H1 (cell line): Measurements from ENCODE around the gene DOHH. TPM values are rescaled to one million over a fixed set of nuclear protein-coding genes. Genes with fewer than 3 reads are reported as not detected.

ENCODE experiments used
- CTCF ChIA-PET: fragments of 300-600 bp; sonication (Branson Sonifier 250); formaldehyde crosslinking; loops from one replicate; lab custom pipeline; 2021; ENCODE audit not compliant: partially characterized antibody; lab: Charles Lee
- POLR2A ChIA-PET: fragments of 300-600 bp; sonication (Branson Sonifier 250); formaldehyde crosslinking; loops from one replicate; lab custom pipeline; 2021; ENCODE audit warnings: inconsistent platforms; ENCODE audit not compliant: partially characterized antibody; lab: Charles Lee
- DNase-seq, 2 experiments: peaks; one replicate each; pipeline versions ENCODE4 v3.0.0 to v3.0.0-alpha.2; 2010 to 2022; ENCODE audit warnings: low spot score in 2 of 2, low read depth in 1 of 2, mixed read lengths in 1 of 2
- FAIRE-seq: peaks from 2 replicates; lab custom pipeline; 2011; peaks lifted over from hg19 to GRCh38; lab: Jason Lieb, UNC
- H2AFZ ChIP-seq: 2 replicates; pipeline ENCODE4 v1.8.1; 2012; ENCODE audit warnings: low read length, inconsistent platforms
- H2AK5ac ChIP-seq: 2 replicates; pipeline ENCODE4 v1.6.1; 2013; ENCODE audit warnings: low read depth, low read length
- H2BK120ac ChIP-seq: replicated peaks from 2 replicates; pipeline ENCODE3; 2013; ENCODE audit warnings: low read depth, low read length, inconsistent platforms
- H2BK12ac ChIP-seq: 2 replicates; pipeline ENCODE4 v1.6.1; 2013; ENCODE audit warnings: low read depth, low read length
- H2BK15ac ChIP-seq: 2 replicates; pipeline ENCODE4 v1.6.1; 2013; ENCODE audit warnings: low read length
- H2BK20ac ChIP-seq: 2 replicates; pipeline ENCODE4 v1.6.1; 2013; ENCODE audit warnings: low read length
- H2BK5ac ChIP-seq: 2 replicates; pipeline ENCODE4 v1.6.1; 2013; ENCODE audit warnings: low read depth, low read length
- H3K14ac ChIP-seq: 2 replicates; pipeline ENCODE4 v1.6.1; 2013; ENCODE audit warnings: inconsistent platforms; ENCODE audit not compliant: insufficient read length
- H3K18ac ChIP-seq: 2 replicates; pipeline ENCODE4 v1.6.1; 2013; ENCODE audit warnings: low read length; ENCODE audit errors: extremely low read depth
- H3K23ac ChIP-seq: 2 replicates; pipeline ENCODE4 v1.6.1; 2013; ENCODE audit warnings: inconsistent platforms; ENCODE audit not compliant: insufficient read length
- H3K23me2 ChIP-seq: 2 replicates; pipeline ENCODE4 v1.6.1; 2013; ENCODE audit warnings: low read depth, low read length
- H3K27ac ChIP-seq: 2 replicates; pipeline ENCODE4 v1.6.1; 2011; ENCODE audit warnings: low read depth, low read length, inconsistent platforms
- H3K27me3 ChIP-seq, 4 experiments: replicated peaks in 1 of 4; 1 replicate in 1 of 4; 2 replicates in 3 of 4; pipeline versions ENCODE4 v1.6.1 to v1.8.1; 2011 to 2013; ENCODE audit warnings: low read length in 3 of 4, mild to moderate bottlenecking in 3 of 4, inconsistent platforms in 2 of 4, mixed read lengths in 2 of 4, moderate library complexity in 1 of 4; ENCODE audit not compliant: control insufficient read depth in 3 of 4, insufficient read depth in 3 of 4; ENCODE audit errors: extremely low read depth in 1 of 4
- H3K36me3 ChIP-seq, 4 experiments: 2 replicates each; pipeline versions ENCODE4 v1.6.1 to v1.8.1; 2011 to 2013; ENCODE audit warnings: mild to moderate bottlenecking in 4 of 4, low read length in 3 of 4, moderate library complexity in 2 of 4, control low read depth in 1 of 4, inconsistent platforms in 1 of 4; ENCODE audit not compliant: insufficient read depth in 4 of 4, control insufficient read depth in 2 of 4
- H3K4ac ChIP-seq: replicated peaks from 2 replicates; pipeline ENCODE3; 2013; ENCODE audit warnings: low read length, low read depth, mixed read lengths, inconsistent platforms; ENCODE audit not compliant: insufficient read length
- H3K4me1 ChIP-seq, 4 experiments: replicated peaks in 1 of 4; 1 replicate in 1 of 4; 2 replicates in 3 of 4; pipeline versions ENCODE4 v1.6.1 to v1.8.1; 2011 to 2013; ENCODE audit warnings: low read length in 3 of 4, inconsistent platforms in 2 of 4, mixed read lengths in 1 of 4; ENCODE audit not compliant: insufficient read depth in 4 of 4, control insufficient read depth in 3 of 4
- H3K4me2 ChIP-seq, 2 experiments: 2 replicates each; pipeline versions ENCODE4 v1.6.1 to v1.8.1; 2011 to 2013; ENCODE audit warnings: low read depth in 2 of 2, low read length in 2 of 2, control low read depth in 1 of 2, inconsistent platforms in 1 of 2, mild to moderate bottlenecking in 1 of 2; ENCODE audit not compliant: insufficient read depth in 1 of 2
- H3K4me3 ChIP-seq, 4 experiments: fragments of 200-600, 300-600 bp in 1 of 4; sonication (generic), shearing (Covaris generic), sonication (Bioruptor Twin) in 1 of 4; 2 replicates each; pipeline versions ENCODE4 v1.5.1 to v1.8.1; 2011 to 2016; ENCODE audit warnings: low read length in 4 of 4, low read depth in 3 of 4, control low read depth in 2 of 4, inconsistent platforms in 2 of 4, mild to moderate bottlenecking in 2 of 4, mixed read lengths in 1 of 4, moderate library complexity in 1 of 4; ENCODE audit not compliant: insufficient read depth in 2 of 4; ENCODE audit errors: extremely low read depth in 1 of 4
- H3K56ac ChIP-seq: replicated peaks from 2 replicates; pipeline ENCODE3; 2013; ENCODE audit warnings: low read depth, mild to moderate bottlenecking, mixed read lengths, low read length, inconsistent platforms; ENCODE audit not compliant: insufficient read length
- H3K79me1 ChIP-seq: 2 replicates; pipeline ENCODE4 v1.6.1; 2013; ENCODE audit warnings: low read depth, low read length, control low read depth
- H3K79me2 ChIP-seq, 2 experiments: 2 replicates each; pipeline versions ENCODE4 v1.6.1 to v1.8.1; 2012 to 2013; ENCODE audit warnings: low read length in 2 of 2, mild to moderate bottlenecking in 2 of 2, inconsistent platforms in 1 of 2; ENCODE audit not compliant: insufficient read depth in 2 of 2, control insufficient read depth in 1 of 2
- H3K9ac ChIP-seq, 4 experiments: replicated peaks in 1 of 4; 1 replicate in 1 of 4; 2 replicates in 3 of 4; pipeline versions ENCODE4 v1.6.1 to v1.8.1; 2011 to 2013; ENCODE audit warnings: low read depth in 3 of 4, low read length in 3 of 4, control low read depth in 2 of 4, mild to moderate bottlenecking in 2 of 4, moderate library complexity in 2 of 4, inconsistent platforms in 1 of 4; ENCODE audit errors: extremely low read depth in 1 of 4
- H3K9me3 ChIP-seq, 2 experiments: 2 replicates each; pipeline versions ENCODE4 v1.6.1 to v1.8.1; 2012 to 2013; ENCODE audit warnings: mild to moderate bottlenecking in 2 of 2, moderate library complexity in 2 of 2, control low read depth in 1 of 2, inconsistent platforms in 1 of 2, low read depth in 1 of 2, low read length in 1 of 2, mixed read lengths in 1 of 2; ENCODE audit not compliant: insufficient read depth in 2 of 2
- H4K20me1 ChIP-seq, 2 experiments: replicated peaks in 1 of 2; 2 replicates each; pipeline versions ENCODE3 to v1.8.1; 2011 to 2013; ENCODE audit warnings: inconsistent platforms in 2 of 2, low read length in 2 of 2, mild to moderate bottlenecking in 1 of 2; ENCODE audit not compliant: insufficient read depth in 2 of 2, control insufficient read depth in 1 of 2
- H4K5ac ChIP-seq: 2 replicates; pipeline ENCODE4 v1.6.1; 2013; ENCODE audit warnings: low read length, low read depth, mixed read lengths, inconsistent platforms; ENCODE audit not compliant: insufficient read length
- H4K8ac ChIP-seq: 2 replicates; pipeline ENCODE4 v1.8.0; 2013; ENCODE audit warnings: mild to moderate bottlenecking, moderate library complexity, low read length, inconsistent platforms; ENCODE audit not compliant: insufficient read depth; ENCODE audit errors: extremely low read depth
- H4K91ac ChIP-seq: replicated peaks from 2 replicates; pipeline ENCODE3; 2013; ENCODE audit warnings: low read length, mixed read lengths, inconsistent platforms; ENCODE audit not compliant: insufficient read length
- CTCF ChIP-seq, 3 experiments: IDR thresholded peaks; 1 replicate in 2 of 3; 2 replicates in 1 of 3; pipeline versions ENCODE4 v1.5.1 to v1.6.1; 2011; ENCODE audit warnings: low read length in 3 of 3, mild to moderate bottlenecking in 3 of 3, inconsistent platforms in 2 of 3, low read depth in 1 of 3, moderate library complexity in 1 of 3; ENCODE audit not compliant: insufficient read depth in 1 of 3; ENCODE audit errors: control extremely low read depth in 1 of 3
- KDM5A ChIP-seq: fragments of 200-600 bp; IDR thresholded peaks from 2 replicates; pipeline ENCODE4 v1.7.1; 2012; ENCODE audit warnings: mild to moderate bottlenecking, low read length, inconsistent platforms, mixed read lengths
- WGBS, 2 experiments: shearing (Covaris generic) in 1 of 2; methylation state at CpG; one replicate each; pipeline versions ENCODE4 v1.1.6 to v1.1.7; 2013 to 2015; ENCODE audit warnings: low lambda C conversion rate in 2 of 2, mixed read lengths in 2 of 2, inconsistent platforms in 1 of 2, low coverage in 1 of 2, missing lambda C conversion rate in 1 of 2; ENCODE audit not compliant: insufficient replicate concordance in 2 of 2, insufficient coverage in 1 of 2, insufficient read length in 1 of 2; ENCODE audit errors: extremely low coverage in 1 of 2, missing lambda C conversion rate in 1 of 2; 5-methylcytosine and 5-hydroxymethylcytosine counted together
- polyA plus RNA-seq, 7 experiments: library from polyadenylated mRNA; depleted of rRNA in 3 of 7; stranded (reverse) in 5 of 7; unstranded in 2 of 7; fragments of >200 nt in 5 of 7; fragments of 200-250 nt in 2 of 7; gene quantifications; 1 replicate in 5 of 7; 2 replicates in 1 of 7; 4 replicates in 1 of 7; pipeline versions ENCODE4 v1.2.1 to v1.2.3, GENCODE V29; 2011 to 2013; ENCODE audit warnings: missing spikeins in 2 of 7, mixed read lengths in 2 of 7
- total RNA-seq: library from RNA; stranded (reverse); fragmentation: NEBNext Ultra II Directional; extraction: Animal tissue kit (Norgen Biotek cat#: 25700); gene quantifications from 2 replicates; pipeline ENCODE4 v1.2.1, GENCODE V29; 2021

DOHH gene
- total and polyA plus RNA-seq, 2 of the 8 experiments (the other 6 are each of a cell fraction or from before 2014, with no cell fraction given): 7.3 to 17.7 TPM

GRCh38 chr19:3469638-3470499 lies 30.6 kb downstream of the DOHH start:
- Histone ChIP-seq H2AK5ac (no peak overlapping the region), H3K18ac (no peak overlapping the region), H3K4ac (no peak overlapping the region), H2AFZ (no peak overlapping the region), H2BK12ac (no peak overlapping the region), H3K14ac (no peak overlapping the region), H3K4me2 (no peak overlapping the region), H3K23me2 (no peaks in the 10 kb centered on the region; the same call in 1 of the 2 replicates), H3K23ac (no peak overlapping the region), H4K91ac (no peak overlapping the region), H2BK15ac (no peak overlapping the region), H3K36me3 (no peaks in the 10 kb centered on the region), H3K9me3 (peaks cover 6 to 10% of the 10 kb centered on the region in 2 experiments; a peak in 3 of 4 replicates), H4K8ac (peak overlapping the region; percentile 71; the same call in 1 of the 2 replicates), H2BK120ac (peak overlapping the region; percentile 21), H3K4me3 (no peak overlapping the region), H3K9ac (no peak overlapping the region), H2BK20ac (no peak overlapping the region), H3K79me1 (no peaks in the 10 kb centered on the region), H3K56ac (no peak overlapping the region), H4K20me1 (no peaks in the 10 kb centered on the region), H4K5ac (no peak overlapping the region), H3K79me2 (no peaks in the 10 kb centered on the region), H3K27ac (no peak overlapping the region), H3K27me3 (peaks cover under 1 to 28% (median 17%) of the 10 kb centered on the region in 4 experiments), H3K4me1 (peaks cover 0 to 3% (median 0%) of the 10 kb centered on the region in 4 experiments; a peak in 2 of 7 replicates), H2BK5ac (no peak overlapping the region)
- DNase-seq (no peak), FAIRE-seq (no peak)
- CTCF ChIA-PET: interaction anchor here (0.7 to 6.8 kb wide), 19 partner anchors 10 to 163 kb away, joined by 3 to 97 read pairs (median 7); partner anchors contain the start of genes SMIM24 and SMIM44
- WGBS, 2 experiments: 68% methylated on average over 14 of the region's 14 CpGs; no CpG with 5 or more reads in 1 of the 2 experiments
- POLR2A ChIA-PET: interaction anchor here (0.6 to 1.2 kb wide), 5 partner anchors 10 to 185 kb away, joined by 3 to 7 read pairs (median 3); partner anchors contain the start of genes DOHH and SMIM24
- no peak for TF ChIP-seq CTCF (IDR thresholded peaks at IDR 0.05; ENCODE audit: control extremely low read depth in 1 of 3, insufficient read depth in 1 of 3, low read depth in 1 of 3, low read length in 3 of 3)
- TF ChIP-seq KDM5A: no peak
